Gastroesophageal sphincter (tissue), 4 donors: ENCODE results near the gene CHST9. TPM values are rescaled to one million over a fixed set of nuclear protein-coding genes. Genes with fewer than 3 reads are reported as not detected.

Experiments
- ATAC-seq: fragments of 150-250 bp; one replicate; pipeline ENCODE4 v1.9.1; 2016; ENCODE audit warnings: mild to moderate bottlenecking, moderate library complexity
- H3K27ac ChIP-seq, 4 donors: fragments of 200-600 bp; sonication (generic) in 3 of 4; 1 replicate in 3 of 4; 2 replicates in 1 of 4; pipeline ENCODE4 v1.5.1; 2016 to 2019
- H3K27me3 ChIP-seq: fragments of 200-600 bp; sonication (generic); one replicate; pipeline ENCODE4 v1.5.1; 2019
- H3K36me3 ChIP-seq, 2 donors: fragments of 200-600 bp; sonication (generic); one replicate each; pipeline ENCODE4 v1.5.1; 2019; ENCODE audit warnings: control low read depth in 1 of 2
- H3K4me1 ChIP-seq, 3 donors: fragments of 200-600 bp; sonication (generic); 1 replicate in 2 of 3; 2 replicates in 1 of 3; pipeline ENCODE4 v1.5.1; 2016 to 2019; ENCODE audit warnings: control low read depth in 2 of 3
- H3K4me3 ChIP-seq, 2 donors: fragments of 200-600 bp; sonication (generic); one replicate each; pipeline ENCODE4 v1.5.1; 2019; ENCODE audit warnings: mild to moderate bottlenecking in 1 of 2, moderate library complexity in 1 of 2
- H3K9me3 ChIP-seq, 3 donors: fragments of 200-600 bp; sonication (generic); one replicate each; pipeline ENCODE4 v1.5.1; 2017 to 2019; ENCODE audit warnings: control low read depth in 2 of 3
- CTCF ChIP-seq, 4 experiments: fragments of 200-600 bp in 2 of 4; fragments of 450-650 bp in 2 of 4; sonication (generic) in 1 of 4; IDR thresholded peaks; one replicate each; pipeline ENCODE4 v1.5.1; 2017 to 2019; ENCODE audit warnings: antibody characterized with exemption in 4 of 4, mild to moderate bottlenecking in 2 of 4, moderate library complexity in 2 of 4
- EP300 ChIP-seq: sonication (generic); formaldehyde crosslinking; IDR thresholded peaks from one replicate; pipeline ENCODE4 v1.6.1; 2017; ENCODE audit warnings: antibody characterized with exemption, mild to moderate bottlenecking
- POLR2A ChIP-seq, 2 donors: fragments of 450-650 bp; IDR thresholded peaks; one replicate each; pipeline ENCODE4 v1.6.1; 2017; ENCODE audit warnings: antibody characterized with exemption in 2 of 2, mild to moderate bottlenecking in 2 of 2, moderate library complexity in 1 of 2
- POLR2AphosphoS5 ChIP-seq: sonication (generic); formaldehyde crosslinking; IDR thresholded peaks from one replicate; pipeline ENCODE4 v1.6.1; 2017; ENCODE audit warnings: antibody characterized with exemption
- WGBS, 2 donors: methylation state at CpG; one replicate each; pipeline ENCODE4 v1.1.5; 2018; ENCODE audit warnings: low coverage in 1 of 2; 5-methylcytosine and 5-hydroxymethylcytosine counted together
- total RNA-seq, 4 donors: library from RNA; depleted of rRNA; stranded (reverse); fragments of >200 nt; gene quantifications; one replicate each; pipeline ENCODE4 v1.1.0, GENCODE V29; 2016

Gene CHST9
- total RNA-seq, 4 donors from 2014 or later = 0.62 to 7.2 (median 0.95) TPM

GRCh38 chr18:27120246-27120645 lies 64.9 kb downstream of the CHST9 start:
- H3K4me1 ChIP-seq = no peaks in the 10 kb centered on the region
- WGBS, 2 donors = 69 to 92% methylated on average over 3 of the region's 3 CpGs

GRCh38 chr18:27118973-27119372 lies 66.1 kb downstream of the CHST9 start:
- Histone ChIP-seq H3K27ac (no peak overlapping the region), H3K9me3 (no peaks in the 10 kb centered on the region), H3K4me1 (no peaks in the 10 kb centered on the region), H3K4me3 (no peak overlapping the region), H3K27me3 (no peaks in the 10 kb centered on the region), H3K36me3 (no peaks in the 10 kb centered on the region)
- TF ChIP-seq POLR2A (IDR thresholded peaks at IDR 0.05) = no peak
- no peak for TF ChIP-seq EP300
- TF ChIP-seq POLR2AphosphoS5 = no peak
- no peak for TF ChIP-seq CTCF (IDR thresholded peaks at IDR 0.05)
- ATAC-seq = no peak
- 89 to 94% methylated on average over 3 of the region's 3 CpGs for WGBS, 2 donors

More at GRCh38 chr18:27120246-27120645, 64.9 kb downstream of the CHST9 start:
- TF ChIP-seq POLR2A (IDR thresholded peaks at IDR 0.05) = no peak
- H3K9me3 ChIP-seq = no peaks in the 10 kb centered on the region
- no peaks in the 10 kb centered on the region for H3K36me3 ChIP-seq
- no peak for ATAC-seq
- no peak overlapping the region for H3K27ac ChIP-seq
- H3K4me3 ChIP-seq = no peak overlapping the region
- no peaks in the 10 kb centered on the region for H3K27me3 ChIP-seq

- Histone ChIP-seq H3K4me1 (no peaks in the 10 kb centered on the region), H3K4me3 (no peak overlapping the region), H3K36me3 (no peaks in the 10 kb centered on the region), H3K27me3 (no peaks in the 10 kb centered on the region), H3K9me3 (peaks cover 0 to 7% (median 0%) of the 10 kb centered on the region in 3 donors), H3K27ac (no peak overlapping the region)
- 65 to 68% methylated on average over 3 of the region's 3 CpGs for WGBS, 2 donors
- no peak for ATAC-seq
- TF ChIP-seq CTCF (IDR thresholded peaks at IDR 0.05) (no peak), EP300 (no peak), POLR2AphosphoS5 (no peak), POLR2A (IDR thresholded peaks at IDR 0.05) (no peak)
These were observed 70.3 kb downstream of the CHST9 start for GRCh38 chr18:27114842-27115241.

- no peaks in the 10 kb centered on the region for H3K36me3 ChIP-seq
- no peak overlapping the region for H3K27ac ChIP-seq
- no peak for TF ChIP-seq POLR2AphosphoS5
- no peak for TF ChIP-seq CTCF (IDR thresholded peaks at IDR 0.05)
- TF ChIP-seq POLR2A (IDR thresholded peaks at IDR 0.05) = no peak
- no peak for TF ChIP-seq EP300
- ATAC-seq = no peak
- peaks cover 0 to 7% (median 0%) of the 10 kb centered on the region in 3 donors for H3K9me3 ChIP-seq
- H3K4me3 ChIP-seq = no peak overlapping the region
- H3K4me1 ChIP-seq = no peaks in the 10 kb centered on the region
- H3K27me3 ChIP-seq = no peaks in the 10 kb centered on the region
These were observed 71.8 kb downstream of the CHST9 start for GRCh38 chr18:27113358-27113757.

GRCh38 chr18:27110319-27110718 lies 74.8 kb downstream of the CHST9 start:
- WGBS, 2 donors = 91% methylated on average over 1 of the region's 1 CpG; no CpG with 5 or more reads in 1 of the 2 donors
- Histone ChIP-seq H3K4me1 (no peaks in the 10 kb centered on the region), H3K27me3 (no peaks in the 10 kb centered on the region), H3K9me3 (peaks cover 0 to 7% (median 0%) of the 10 kb centered on the region in 3 donors), H3K36me3 (no peaks in the 10 kb centered on the region), H3K27ac (no peak overlapping the region), H3K4me3 (no peak overlapping the region)
- no peak for ATAC-seq
- TF ChIP-seq CTCF (IDR thresholded peaks at IDR 0.05) (no peak), POLR2A (IDR thresholded peaks at IDR 0.05) (no peak), POLR2AphosphoS5 (no peak), EP300 (no peak)
